Measurements from ENCODE around the gene MAP4K2.

MAP4K2 gene

DNA sequence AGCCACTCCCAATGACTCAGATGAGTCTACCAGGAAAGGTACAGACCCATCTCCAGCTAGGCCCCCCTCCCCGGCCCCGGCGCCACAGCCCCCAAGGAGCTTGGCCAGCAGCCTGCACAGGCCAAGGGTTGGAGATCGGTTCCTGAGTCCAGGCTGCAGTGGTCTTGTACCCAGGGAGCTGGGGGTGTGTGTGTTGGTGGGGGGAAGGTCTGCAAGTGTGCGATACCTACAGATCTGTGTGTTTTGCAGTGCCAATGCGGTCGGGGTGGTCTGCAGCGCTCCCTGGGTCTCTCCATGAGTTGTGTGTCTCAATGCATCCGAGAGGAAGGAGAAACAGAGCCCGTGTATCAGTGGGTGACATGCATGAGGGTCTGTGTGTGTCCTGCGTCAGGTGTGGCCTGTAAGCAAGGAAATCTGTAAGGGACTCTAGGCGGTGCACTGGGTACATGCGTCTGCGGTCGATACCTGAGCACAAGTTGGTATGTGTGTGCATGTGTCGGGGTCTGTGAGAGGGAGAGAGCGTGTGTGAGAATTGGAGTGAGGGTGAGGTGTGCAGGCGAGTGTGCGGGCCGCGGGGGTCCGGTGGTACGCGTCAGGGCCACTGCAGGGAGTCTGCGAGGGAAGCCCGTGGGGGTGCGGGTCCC, 40.8 kb upstream of the MAP4K2 start:
- no peaks in the 10 kb centered on the region for H3K27me3 ChIP-seq (ENCODE audit: control insufficient read depth, insufficient read depth, low read length)
- no peaks in the 10 kb centered on the region for H3K9me3 ChIP-seq (ENCODE audit: control insufficient read depth, low read depth, low read length)
- peaks cover 9% of the 10 kb centered on the region for H3K36me3 ChIP-seq (ENCODE audit: control insufficient read depth, low read depth, low read length)
- H3K9ac ChIP-seq (ENCODE audit: low read length), result no peak overlapping the region
- peaks cover 10% of the 10 kb centered on the region for H3K4me1 ChIP-seq (ENCODE audit: control insufficient read depth, low read depth, low read length)
- H3K4me3 ChIP-seq (ENCODE audit: low read length), result peak overlapping the region; percentile 71
- H3K27ac ChIP-seq (ENCODE audit: low read length), result no peak overlapping the region

DNA sequence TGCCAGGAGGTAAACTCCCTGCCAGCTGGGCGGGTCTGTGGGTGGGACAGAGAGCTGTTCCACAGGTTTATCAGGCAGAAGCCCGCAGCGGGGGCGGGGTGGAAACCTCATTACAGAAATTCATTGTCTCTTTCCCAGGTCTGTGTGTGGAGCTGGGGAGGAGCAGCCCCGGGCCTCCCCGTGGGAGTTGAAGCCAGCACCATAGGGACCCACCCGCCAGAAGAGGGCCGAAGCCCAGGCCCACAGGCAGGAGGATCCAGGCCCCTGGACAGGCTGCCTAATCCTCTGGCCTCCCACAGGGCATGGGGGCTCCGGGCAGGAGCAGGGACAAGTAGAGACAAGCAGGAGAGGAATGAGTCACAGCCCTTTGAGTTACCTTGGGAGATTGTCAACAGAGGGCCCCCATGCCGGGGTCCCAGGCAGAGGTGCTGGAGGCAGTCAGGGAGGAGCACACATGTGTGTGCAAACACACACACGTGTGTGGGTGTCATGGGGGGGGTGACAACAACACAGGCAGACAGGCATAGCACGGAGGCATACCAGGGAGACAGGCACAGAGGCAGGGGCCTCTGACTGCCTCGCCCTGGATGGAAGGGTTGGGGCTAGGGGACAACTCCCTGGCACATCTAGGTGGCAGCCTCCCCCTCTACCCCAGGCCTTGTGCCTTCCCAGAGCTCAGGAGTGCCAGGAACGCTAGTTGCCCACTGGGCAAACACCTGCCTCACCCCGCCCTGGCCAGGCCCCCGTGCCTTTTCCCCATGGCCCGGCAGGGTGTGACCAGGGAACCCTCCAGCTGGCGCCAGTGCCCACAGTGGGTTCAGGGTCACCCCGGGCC, 40.1 kb upstream of the MAP4K2 start:
- H3K9me3 ChIP-seq (ENCODE audit: control insufficient read depth, low read depth, low read length), result no peaks in the 10 kb centered on the region
- H3K4me1 ChIP-seq (ENCODE audit: control insufficient read depth, low read depth, low read length), result peaks cover 10% of the 10 kb centered on the region
- peak overlapping the region; percentile 71 for H3K4me3 ChIP-seq (ENCODE audit: low read length)
- peaks cover 10% of the 10 kb centered on the region for H3K36me3 ChIP-seq (ENCODE audit: control insufficient read depth, low read depth, low read length)
- H3K27ac ChIP-seq (ENCODE audit: low read length), result no peak overlapping the region
- no peak overlapping the region for H3K9ac ChIP-seq (ENCODE audit: low read length)
- no peaks in the 10 kb centered on the region for H3K27me3 ChIP-seq (ENCODE audit: control insufficient read depth, insufficient read depth, low read length)

DNA sequence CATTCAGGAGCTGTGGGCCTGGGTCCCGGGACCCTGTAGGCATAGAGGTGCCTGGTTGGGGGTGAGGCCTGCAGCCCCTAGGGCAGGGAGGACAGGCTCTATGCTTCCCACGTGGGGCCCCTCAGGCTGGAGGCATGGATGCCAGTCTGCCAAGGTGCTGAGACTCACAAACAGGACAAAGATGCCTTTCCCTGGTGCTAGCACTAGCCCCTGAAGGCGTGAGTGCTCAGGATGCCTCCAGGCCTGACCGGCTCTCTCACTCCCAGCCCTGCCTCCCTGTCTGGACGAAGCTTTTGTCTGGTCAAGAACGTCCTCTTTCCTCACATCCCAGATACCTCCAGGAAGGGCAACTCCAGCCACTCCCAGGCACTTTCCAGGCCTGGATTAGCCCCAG, 39.3 kb upstream of the MAP4K2 start:
- no peak overlapping the region for H3K9ac ChIP-seq (ENCODE audit: low read length)
- H3K27ac ChIP-seq (ENCODE audit: low read length), result no peak overlapping the region

DNA sequence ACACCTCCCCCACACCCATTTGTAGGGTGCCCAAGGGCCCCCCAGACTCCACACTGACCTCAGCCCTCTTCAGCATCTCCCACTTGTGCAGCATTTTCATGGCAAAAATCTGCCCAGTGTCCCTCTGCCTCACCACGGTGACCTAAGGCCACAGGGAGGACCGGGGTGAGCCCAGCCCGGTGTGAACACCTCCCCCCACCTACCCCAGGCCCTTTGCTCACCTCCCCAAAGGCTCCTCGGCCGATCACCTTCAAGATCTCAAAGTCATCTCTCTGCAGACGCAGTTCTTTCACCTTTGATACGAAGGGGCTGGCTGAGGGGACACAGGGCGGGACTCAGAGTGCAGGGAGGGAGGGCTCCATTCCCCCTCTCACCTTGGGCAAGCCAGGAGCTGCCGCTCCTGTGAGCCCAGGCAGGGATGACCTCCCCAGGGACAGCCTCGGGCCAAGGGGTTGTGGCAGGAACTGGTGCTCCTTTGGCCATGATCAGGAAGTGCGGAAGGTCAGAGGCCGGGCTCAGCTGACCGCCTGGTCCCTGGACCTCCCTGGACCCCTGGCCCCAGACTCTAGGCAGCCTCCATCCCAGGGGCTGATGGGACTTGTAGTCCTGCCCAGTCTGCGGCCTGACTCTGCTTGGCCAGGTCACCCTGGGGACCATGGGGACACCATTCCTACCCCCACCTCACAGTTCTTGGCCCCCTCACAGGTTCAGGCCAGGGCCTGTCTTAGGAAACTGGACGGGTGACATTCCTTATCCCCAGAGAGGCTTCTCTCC, 38.8 kb upstream of the MAP4K2 start:
- Histone ChIP-seq H3K9me3 (ENCODE audit: control insufficient read depth, low read depth, low read length) (no peaks in the 10 kb centered on the region), H3K27me3 (ENCODE audit: control insufficient read depth, insufficient read depth, low read length) (no peaks in the 10 kb centered on the region), H3K36me3 (ENCODE audit: control insufficient read depth, low read depth, low read length) (peaks cover 10% of the 10 kb centered on the region), H3K4me3 (ENCODE audit: low read length) (no peak overlapping the region), H3K9ac (ENCODE audit: low read length) (no peak overlapping the region), H3K4me1 (ENCODE audit: control insufficient read depth, low read depth, low read length) (peaks cover 10% of the 10 kb centered on the region), H3K27ac (ENCODE audit: low read length) (no peak overlapping the region)

More for the DNA sequence above, 39.3 kb upstream of the MAP4K2 start:
- Histone ChIP-seq H3K9me3 (ENCODE audit: control insufficient read depth, low read depth, low read length) (no peaks in the 10 kb centered on the region), H3K36me3 (ENCODE audit: control insufficient read depth, low read depth, low read length) (peaks cover 10% of the 10 kb centered on the region), H3K4me1 (ENCODE audit: control insufficient read depth, low read depth, low read length) (peaks cover 10% of the 10 kb centered on the region), H3K27me3 (ENCODE audit: control insufficient read depth, insufficient read depth, low read length) (no peaks in the 10 kb centered on the region), H3K4me3 (ENCODE audit: low read length) (peak overlapping the region; percentile 13)

DNA sequence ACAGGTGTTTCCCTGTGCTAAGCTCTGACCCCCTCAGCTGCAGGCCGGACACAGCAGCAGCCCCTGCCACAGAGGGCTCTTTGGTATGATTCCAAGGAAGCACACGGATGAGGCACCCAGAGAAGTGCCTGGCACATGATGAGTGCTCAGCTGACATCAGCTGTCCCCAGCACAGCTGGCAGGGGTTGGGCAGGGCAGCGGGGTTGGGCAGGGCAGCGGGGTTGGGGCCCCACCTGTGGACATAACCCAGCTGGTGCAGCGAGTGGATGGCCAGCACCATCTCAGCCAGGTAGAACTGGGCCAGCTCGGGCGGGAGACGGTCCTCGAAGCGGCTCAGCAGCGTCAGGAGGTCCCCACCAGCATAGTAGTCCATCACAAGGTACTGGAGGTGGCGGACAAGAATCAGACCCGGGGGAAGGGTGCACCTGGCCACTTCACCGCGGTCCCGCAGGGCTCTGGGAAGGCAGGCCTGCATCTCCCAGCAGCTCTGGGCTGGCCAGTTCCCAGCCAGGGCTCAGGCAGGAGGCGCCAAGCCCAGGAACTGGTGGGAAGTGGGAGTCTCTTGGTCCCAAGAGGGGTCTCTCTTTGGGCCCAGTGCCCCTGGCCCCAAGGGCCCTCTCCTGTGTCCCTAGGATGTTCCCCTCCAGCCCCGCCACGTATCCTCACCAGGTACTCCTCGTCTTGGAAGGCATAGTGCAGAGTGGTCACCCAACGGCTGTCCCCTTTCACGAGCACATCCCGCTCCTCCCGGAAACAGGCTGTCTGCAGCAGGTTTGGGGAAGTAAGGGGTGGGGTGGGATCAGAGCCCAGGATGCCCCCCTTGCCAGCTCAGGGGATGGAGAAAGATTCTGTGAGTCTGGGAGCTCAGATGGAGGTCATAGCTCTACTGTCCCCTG, 37.1 kb upstream of the MAP4K2 start:
- Histone ChIP-seq H3K9me3 (ENCODE audit: control insufficient read depth, low read depth, low read length) (no peaks in the 10 kb centered on the region), H3K36me3 (ENCODE audit: control insufficient read depth, low read depth, low read length) (peaks cover 10% of the 10 kb centered on the region), H3K27me3 (ENCODE audit: control insufficient read depth, insufficient read depth, low read length) (no peaks in the 10 kb centered on the region), H3K4me3 (ENCODE audit: low read length) (no peak overlapping the region), H3K27ac (ENCODE audit: low read length) (no peak overlapping the region), H3K9ac (ENCODE audit: low read length) (no peak overlapping the region), H3K4me1 (ENCODE audit: control insufficient read depth, low read depth, low read length) (peaks cover 10% of the 10 kb centered on the region)

DNA sequence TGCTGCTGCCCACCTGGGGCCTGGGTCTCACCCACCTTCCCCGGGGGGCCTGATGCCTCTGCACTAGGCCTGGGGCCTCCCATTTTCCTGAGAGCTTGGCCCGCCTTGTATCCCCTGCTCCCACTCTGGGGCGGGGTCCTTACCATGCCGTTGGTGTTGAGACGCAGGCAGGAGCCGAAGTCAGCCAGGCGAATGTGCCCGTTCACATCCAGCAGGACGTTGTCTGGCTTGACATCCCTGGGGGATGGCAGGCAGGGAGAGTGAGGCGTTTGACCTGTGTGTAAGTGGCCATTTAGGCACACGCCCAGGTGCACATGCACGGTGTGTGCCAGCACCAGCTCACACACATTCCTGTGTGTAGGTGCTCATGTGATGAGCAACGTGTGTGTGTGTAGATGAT, 36.3 kb upstream of the MAP4K2 start:
- Histone ChIP-seq H3K4me3 (ENCODE audit: low read length) (no peak overlapping the region), H3K36me3 (ENCODE audit: control insufficient read depth, low read depth, low read length) (peaks cover 10% of the 10 kb centered on the region), H3K9me3 (ENCODE audit: control insufficient read depth, low read depth, low read length) (no peaks in the 10 kb centered on the region), H3K27ac (ENCODE audit: low read length) (no peak overlapping the region), H3K4me1 (ENCODE audit: control insufficient read depth, low read depth, low read length) (peaks cover 10% of the 10 kb centered on the region), H3K9ac (ENCODE audit: low read length) (no peak overlapping the region), H3K27me3 (ENCODE audit: control insufficient read depth, insufficient read depth, low read length) (no peaks in the 10 kb centered on the region)

DNA sequence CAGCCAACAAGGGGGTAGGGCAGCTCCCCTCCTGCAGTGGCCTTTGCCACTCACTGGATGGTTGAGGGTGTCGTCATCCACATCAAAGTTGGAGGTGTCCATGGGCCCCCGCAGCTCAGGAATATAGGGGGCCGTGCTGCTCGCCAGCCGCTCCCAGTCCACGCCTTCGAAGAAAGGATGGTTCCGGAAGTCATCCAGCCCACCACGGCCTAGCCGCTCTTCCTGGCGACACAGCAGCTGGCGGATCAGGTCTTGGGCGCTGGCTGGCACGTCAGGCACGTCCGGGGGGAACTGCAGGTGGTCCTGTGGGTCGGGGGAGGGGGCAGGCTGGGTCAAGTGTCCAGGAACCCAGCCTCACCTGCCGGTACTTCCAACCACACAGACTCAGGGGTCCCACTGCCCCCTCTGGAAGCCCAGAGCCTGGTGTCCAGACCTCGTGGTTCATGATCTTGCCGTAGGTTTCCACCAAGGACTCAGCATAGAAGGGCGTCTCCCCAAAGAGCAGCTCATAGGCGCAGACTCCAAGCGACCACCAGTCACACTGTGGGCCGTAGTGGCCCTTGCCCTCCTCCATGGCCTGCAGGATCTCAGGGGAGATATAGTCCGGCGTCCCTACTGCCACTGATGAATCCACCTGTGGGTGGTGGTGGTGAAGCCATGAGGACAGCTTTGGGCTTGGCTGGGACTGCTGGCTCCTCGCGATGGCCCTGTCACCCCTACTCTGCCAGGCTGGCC, 35.8 kb upstream of the MAP4K2 start:
- Histone ChIP-seq H3K4me3 (ENCODE audit: low read length) (no peak overlapping the region), H3K27me3 (ENCODE audit: control insufficient read depth, insufficient read depth, low read length) (no peaks in the 10 kb centered on the region), H3K27ac (ENCODE audit: low read length) (no peak overlapping the region), H3K9me3 (ENCODE audit: control insufficient read depth, low read depth, low read length) (no peaks in the 10 kb centered on the region), H3K4me1 (ENCODE audit: control insufficient read depth, low read depth, low read length) (peaks cover 10% of the 10 kb centered on the region), H3K36me3 (ENCODE audit: control insufficient read depth, low read depth, low read length) (peaks cover 10% of the 10 kb centered on the region), H3K9ac (ENCODE audit: low read length) (no peak overlapping the region)

DNA sequence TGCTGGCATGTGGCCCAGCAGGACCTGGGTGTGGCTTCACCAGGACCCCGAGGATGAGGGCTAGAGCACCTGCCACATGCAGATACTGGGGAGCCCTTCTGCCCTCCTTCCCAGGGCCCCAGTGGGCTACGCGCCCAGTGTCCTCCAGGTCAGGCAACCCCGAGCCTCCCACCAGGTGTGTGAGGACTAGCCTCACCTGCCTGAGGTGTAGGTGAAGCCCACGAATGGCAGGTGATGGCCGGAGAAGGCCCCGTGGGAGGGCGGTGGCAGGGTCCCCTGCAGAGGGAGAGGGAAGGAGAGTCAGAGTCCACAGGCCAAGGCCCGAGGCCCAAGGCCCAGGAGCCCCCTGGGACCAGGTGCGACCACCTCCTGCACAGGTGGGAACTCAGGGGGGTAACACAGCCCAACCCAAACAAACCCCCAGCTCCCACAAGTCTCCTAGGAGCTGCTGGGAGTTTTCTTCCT, 34.9 kb upstream of the MAP4K2 start:
- Histone ChIP-seq H3K9ac (ENCODE audit: low read length) (no peak overlapping the region), H3K27ac (ENCODE audit: low read length) (no peak overlapping the region), H3K4me3 (ENCODE audit: low read length) (no peak overlapping the region), H3K4me1 (ENCODE audit: control insufficient read depth, low read depth, low read length) (peaks cover 10% of the 10 kb centered on the region), H3K36me3 (ENCODE audit: control insufficient read depth, low read depth, low read length) (peaks cover 10% of the 10 kb centered on the region), H3K9me3 (ENCODE audit: control insufficient read depth, low read depth, low read length) (no peaks in the 10 kb centered on the region), H3K27me3 (ENCODE audit: control insufficient read depth, insufficient read depth, low read length) (no peaks in the 10 kb centered on the region)

DNA sequence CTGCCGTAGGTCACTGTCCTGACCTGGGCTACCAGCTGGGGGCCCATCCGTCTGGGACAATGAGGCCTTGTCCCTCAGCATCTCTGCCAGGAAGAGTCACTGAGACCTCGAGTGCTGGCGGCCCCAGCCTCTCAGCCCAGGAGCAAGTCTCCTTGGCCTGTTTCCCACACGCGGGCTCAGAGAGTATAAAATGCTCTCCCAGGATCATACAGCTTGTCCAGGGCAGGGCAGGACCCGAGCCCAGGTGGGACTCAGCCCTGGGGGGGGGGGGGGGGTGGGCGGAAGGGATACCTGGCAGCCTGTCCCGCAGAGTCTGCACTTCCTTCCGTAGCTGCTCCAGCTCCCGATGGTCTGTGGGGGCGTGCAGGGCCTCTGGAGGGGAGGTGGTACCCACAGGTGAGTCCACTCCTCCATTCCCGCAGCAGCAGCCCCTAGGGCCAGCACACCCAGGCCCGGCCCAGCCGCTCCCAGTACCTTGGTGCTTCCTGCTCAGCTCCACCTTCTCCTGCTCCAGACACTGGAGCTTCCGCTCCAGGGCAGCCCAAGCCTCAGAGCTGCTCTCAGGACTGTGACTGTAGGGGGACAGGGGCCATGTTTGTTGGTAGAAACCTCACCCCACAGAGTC, 33.5 kb upstream of the MAP4K2 start:
- no peak overlapping the region for H3K27ac ChIP-seq (ENCODE audit: low read length)
- H3K27me3 ChIP-seq (ENCODE audit: control insufficient read depth, insufficient read depth, low read length), result no peaks in the 10 kb centered on the region
- H3K4me1 ChIP-seq (ENCODE audit: control insufficient read depth, low read depth, low read length), result no peaks in the 10 kb centered on the region
- no peak overlapping the region for H3K4me3 ChIP-seq (ENCODE audit: low read length)
- H3K9me3 ChIP-seq (ENCODE audit: control insufficient read depth, low read depth, low read length), result no peaks in the 10 kb centered on the region
- H3K9ac ChIP-seq (ENCODE audit: low read length), result no peak overlapping the region
- H3K36me3 ChIP-seq (ENCODE audit: control insufficient read depth, low read depth, low read length), result peaks cover 10% of the 10 kb centered on the region

Data from iPS-18a (cell line).